Stimulated activated CD4-positive, alpha-beta T cell treated with anti-CD3 and anti-CD28 coated beads, Interleukin-12 subunit alpha, Interleukin-12 subunit beta, amount 100 ng/mL, for 48 hours (primary cell): ENCODE results near the gene SEL1L3.
A peak's percentile ranks its signal among the peaks of the same experiment; 100 is the strongest.
"Not testable (repeated sequence)": the region's sequence is repeated elsewhere in the genome, so short reads cannot be mapped to it uniquely, and the experiment has no call there.

Experiments
- DNase-seq, 3 donors: peaks; one replicate each; pipeline ENCODE4 v3.0.0-alpha.2; 2020; ENCODE audit warnings: low read depth in 2 of 3, low spot score in 1 of 3

SEL1L3 gene

GRCh38 chr4:25879991-25880651 is 17.3 kb upstream of the SEL1L3 start:
- DNase-seq = no peak

GRCh38 chr4:25879587-25879986 is 16.8 kb upstream of the SEL1L3 start:
- DNase-seq = no peak

- no peak for DNase-seq
Observed at GRCh38 chr4:25879091-25879584, 16.4 kb upstream of the SEL1L3 start.

DNA sequence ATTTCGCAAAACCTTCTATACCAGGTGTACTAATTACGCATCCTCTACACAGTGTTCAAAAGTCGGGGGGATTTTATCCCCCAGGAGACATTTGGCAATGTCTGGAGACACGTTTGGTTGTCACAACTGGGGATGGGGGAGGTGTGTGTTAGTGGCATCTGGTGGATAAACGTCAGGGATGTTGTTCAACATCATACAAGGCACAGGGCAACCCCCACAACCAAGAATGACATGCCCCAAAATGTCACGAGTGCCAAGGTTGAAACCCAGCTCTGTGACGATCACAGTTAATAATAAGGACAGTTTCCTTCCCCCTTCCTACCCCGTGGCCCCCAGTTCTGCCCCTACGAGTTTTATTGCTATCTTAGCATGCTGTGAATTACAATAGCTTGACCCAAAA is 15.9 kb upstream of the SEL1L3 start:
- DNase-seq = no peak

GRCh38 chr4:25875281-25875745 is 12.5 kb upstream of the SEL1L3 start:
- no peak for DNase-seq

- no peak for DNase-seq
Observed at GRCh38 chr4:25874655-25875054, 11.9 kb upstream of the SEL1L3 start.

DNA sequence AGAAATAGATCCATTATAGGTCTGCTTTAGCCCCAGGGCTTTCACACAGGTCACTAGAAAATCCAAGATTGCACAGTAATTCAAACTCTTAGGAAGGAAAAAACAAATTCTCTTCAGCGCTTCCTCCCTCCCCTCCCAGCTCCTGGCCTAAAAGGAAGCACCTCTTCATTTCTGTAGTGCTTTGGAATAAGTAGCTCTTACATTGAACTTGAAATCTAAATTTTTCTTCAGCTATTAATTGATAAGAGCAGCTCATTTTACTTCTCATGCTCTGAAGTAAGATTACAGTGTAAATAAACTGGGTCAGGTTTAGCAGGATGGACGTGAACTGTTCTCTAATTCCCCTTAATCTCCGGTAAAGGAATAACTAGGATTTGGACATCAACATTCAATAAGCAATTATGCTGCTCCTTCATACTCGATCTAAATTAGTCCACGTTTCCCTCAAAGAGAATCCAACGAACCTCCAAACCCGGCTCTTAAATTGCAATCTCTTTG is 10.9 kb upstream of the SEL1L3 start:
- no peak for DNase-seq

DNA sequence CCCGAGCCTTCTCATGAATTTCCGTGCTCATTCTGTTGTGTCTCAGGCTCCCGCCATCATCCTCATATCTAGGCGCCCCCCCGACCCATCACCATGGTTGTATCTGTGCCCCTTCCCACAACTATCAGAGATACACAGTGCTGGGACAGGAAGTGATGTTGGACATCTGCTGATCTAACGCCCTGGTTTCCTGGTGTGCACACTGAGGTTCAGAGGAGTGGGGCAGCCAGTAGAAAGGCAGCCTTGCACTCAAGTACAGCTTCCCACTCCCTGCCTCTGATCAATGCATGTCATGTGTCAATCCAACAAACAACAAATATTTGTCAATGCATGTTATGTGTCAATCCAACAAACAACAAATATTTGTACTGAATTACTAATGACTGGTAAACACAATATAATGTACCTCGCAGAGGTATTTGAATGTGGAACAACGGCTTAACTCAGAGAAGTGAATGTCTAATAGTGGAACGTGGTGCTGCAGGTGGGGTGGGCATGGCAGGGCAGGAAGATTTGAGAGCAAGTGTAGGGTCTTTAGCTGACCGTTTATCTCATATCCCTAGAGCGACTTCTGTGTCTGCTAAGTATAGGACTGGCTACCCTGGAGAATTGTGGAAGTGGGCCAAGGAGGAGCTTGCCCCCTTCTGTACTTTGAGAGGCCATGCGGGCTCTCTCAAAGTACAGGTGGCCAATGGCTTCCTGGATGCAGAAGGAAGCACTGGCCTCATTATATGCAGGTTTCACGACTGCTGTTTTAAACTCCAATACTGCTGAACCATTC is 10.3 kb upstream of the SEL1L3 start:
- DNase-seq = no peak

DNA sequence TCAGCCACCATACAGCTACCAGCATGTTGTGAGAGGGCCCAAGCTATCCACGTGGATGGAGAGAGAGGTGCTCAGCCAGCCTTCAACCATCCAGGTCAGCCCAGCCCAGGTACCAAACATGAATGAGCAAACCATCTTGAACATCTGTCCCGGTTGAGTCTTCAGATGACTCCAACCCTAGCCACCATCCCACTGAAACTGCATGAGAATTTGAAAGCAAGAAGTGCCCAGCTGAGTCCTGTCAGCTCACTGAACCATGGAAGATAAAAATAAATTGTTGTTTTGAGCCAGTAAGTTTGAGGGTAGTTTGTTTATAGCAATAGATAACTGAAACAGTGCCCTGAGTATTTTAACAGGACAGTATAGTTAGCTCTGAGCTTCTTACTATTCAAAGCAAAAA is 7.3 kb upstream of the SEL1L3 start:
- no peak for DNase-seq

- DNase-seq = no peak
Observed at GRCh38 chr4:25867781-25868294, 5.0 kb upstream of the SEL1L3 start.

DNA sequence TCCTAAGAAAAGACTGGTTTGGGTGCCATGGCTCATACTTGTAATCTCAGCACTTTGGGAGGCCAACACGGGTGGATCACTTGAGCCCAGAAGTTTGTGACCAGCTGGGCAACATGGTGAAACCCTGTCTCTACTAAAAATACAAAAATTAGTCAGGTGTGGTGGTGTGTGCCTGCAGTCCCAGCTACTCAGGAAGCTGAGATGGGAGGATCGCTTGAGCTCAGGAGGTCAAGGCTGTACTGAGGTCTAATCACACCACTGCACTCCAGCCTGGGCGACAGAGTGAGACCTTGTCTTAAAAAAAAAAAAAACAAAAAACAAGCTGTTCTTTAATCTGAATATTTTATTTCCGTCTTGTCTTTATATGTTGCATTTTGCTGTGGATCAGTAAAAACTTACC is 3.6 kb upstream of the SEL1L3 start:
- DNase-seq = not testable (repeated sequence)

- no peak for DNase-seq
Observed at GRCh38 chr4:25865586-25865985, 2.8 kb upstream of the SEL1L3 start.

GRCh38 chr4:25863831-25864418 is 1.1 kb upstream of the SEL1L3 start:
- no peak for DNase-seq

DNA sequence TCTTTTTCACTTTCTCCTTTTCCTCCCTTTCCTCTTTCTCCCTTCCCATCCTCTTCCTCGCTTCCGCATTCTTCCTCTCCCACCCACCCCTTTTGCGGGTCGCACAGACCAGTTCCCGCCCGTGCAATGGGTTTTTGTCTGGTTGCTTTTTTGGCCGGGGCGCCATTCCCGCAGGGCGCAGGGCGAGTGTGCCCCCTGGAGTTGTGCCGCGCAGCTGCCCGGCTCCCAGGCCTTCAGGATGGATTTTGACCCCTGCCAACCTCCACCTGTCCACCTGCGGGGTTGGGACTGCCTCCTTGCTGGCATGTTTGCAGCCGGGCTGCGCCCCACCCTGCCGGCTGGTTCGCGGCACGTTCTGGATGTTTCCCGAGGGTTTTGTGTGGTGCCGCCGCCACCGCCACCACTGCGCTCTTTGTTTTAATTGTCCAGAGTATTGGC is 578 bp upstream of the SEL1L3 start:
- DNase-seq = no peak

DNA sequence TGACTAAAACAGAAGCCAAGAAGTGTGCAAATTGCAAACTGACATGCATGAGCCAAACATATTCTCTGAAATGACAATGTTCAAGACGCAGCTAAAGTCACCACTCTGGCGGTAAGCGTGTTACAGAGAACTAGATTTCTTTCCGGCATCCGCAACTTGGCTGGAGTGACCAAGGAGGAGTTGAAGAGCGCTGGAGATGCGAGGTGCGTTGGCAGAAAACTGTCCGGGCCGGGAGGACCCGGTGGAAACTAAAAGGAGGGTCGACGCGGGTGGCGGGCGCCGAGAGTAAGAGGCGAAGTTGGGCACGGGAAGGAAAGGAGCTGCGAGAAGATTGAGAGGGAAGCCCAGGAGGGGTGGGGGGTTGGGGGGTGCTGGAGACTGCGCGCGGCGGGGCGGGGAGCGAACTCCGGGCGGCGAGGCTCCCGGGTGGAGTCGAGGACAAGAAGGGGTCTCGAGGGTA is 807 bp downstream of the SEL1L3 start:
- peak in 1 of 3 donors; percentile 42 for DNase-seq

DNA sequence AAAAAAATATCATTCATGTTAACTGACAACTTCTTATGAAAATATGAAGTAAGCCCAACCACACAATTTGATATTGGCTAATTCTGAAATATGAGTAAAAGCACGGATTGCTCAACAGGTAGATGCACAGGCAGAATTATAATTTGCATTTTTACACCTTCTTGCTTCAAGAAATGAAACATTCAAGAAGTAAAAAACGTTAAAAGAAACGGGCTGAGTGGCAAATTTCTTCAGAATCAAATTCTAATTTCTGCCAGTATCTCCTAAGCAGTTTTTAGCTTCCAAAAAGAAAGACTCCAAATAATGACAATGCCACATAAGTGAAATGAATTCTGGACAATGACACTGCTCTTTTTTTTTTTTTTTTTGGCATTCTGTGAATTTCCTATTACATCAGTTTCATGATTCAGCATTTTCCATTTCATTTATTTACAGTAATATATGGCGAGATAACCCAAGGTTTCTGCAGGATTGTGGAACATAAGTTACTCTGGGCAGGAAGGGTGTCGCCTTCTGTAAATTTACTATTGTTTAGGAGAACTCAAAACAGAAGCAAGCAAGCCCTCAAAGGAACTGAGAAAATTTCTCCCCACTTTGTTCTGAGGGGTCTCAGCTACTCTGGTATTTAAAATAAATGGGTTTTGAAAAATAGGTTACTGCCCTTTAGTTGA is 1.4 kb downstream of the SEL1L3 start:
- no peak for DNase-seq

DNA sequence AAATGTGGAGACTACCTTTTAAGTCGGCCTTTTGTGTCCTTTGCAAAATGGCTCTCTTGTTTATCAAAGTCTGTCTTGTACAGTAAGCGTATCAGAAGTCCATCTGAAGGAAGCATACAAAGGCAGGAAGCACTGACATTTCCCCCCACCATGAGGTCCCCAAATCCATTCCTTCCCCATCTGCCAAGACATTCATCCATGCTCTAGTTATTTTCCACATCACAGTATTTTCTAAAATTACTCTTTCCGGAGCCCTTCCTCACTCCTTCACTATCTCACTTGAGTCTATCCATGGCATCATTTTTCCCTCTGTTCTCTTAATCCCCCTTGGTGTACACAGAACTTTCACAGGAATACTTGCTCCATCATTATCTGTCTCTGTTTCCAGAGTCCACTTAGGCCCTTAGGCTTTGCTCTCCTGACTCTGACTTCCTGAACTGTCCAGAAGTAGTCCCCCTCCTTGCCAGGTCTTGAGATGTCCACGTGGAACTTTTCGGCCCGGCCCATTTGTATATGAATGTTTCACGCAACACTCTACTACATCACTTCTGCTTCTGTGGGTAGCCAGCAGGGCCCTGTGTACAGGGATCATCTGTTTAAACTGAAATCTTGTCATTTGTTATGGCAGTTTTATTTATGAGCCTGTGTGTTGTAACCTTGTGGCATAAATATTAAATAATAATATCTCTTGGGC is 2.1 kb downstream of the SEL1L3 start:
- DNase-seq = no peak

DNA sequence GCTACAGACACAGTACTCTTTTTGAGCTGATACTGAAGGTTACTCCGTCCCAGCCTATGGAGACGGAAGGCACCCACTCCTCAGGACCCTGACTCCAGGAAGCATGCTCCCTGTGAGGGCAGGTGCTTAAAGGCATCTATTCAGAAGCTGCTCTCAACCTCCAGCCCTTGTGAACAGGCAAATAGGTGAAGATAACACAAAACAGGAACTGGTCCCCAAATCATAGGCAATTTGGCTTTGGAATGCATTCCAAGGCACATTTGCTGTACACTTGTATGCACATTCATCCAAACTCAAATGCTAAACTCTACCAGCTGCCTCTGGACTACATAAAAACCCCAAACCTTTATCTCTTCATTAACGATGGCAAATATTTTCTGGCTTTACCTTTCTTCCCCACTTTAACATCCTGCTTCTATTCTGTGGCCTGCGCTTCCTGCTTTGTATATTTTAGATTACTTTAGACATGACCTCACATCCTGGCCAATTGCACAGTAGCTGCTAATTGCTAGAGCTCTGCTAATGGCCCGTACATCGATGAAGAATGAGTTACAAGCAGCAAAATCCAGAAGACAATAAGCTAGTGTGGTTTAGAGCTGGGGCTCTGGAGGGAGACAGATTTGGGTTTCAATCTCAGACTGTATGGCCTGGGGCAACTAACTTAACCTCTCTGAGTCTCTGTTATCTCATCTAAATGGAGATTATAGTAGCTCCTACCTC is 3.2 kb downstream of the SEL1L3 start:
- no peak for DNase-seq

- no peak for DNase-seq
Observed at GRCh38 chr4:25857851-25858400, 4.9 kb downstream of the SEL1L3 start.
